MCF 10A (cell line): Measurements from ENCODE around the gene DDX56. TPM values are rescaled to one million over a fixed set of nuclear protein-coding genes. Genes with fewer than 3 reads are reported as not detected.
A peak's percentile ranks its signal among the peaks of the same experiment; 100 is the strongest.

Experiments used
- BruUV-seq: library from RNA; stranded (reverse); fragments of 400-500 nt; replicated peaks from 2 replicates; lab custom pipeline; 2021; lab: Mats Ljungman, UMichigan
- CTCF ChIA-PET: fragments of 300-600 bp; sonication (Branson Sonifier 250); formaldehyde crosslinking; extraction: SDS; loops from one replicate; lab custom pipeline; 2021; ENCODE audit warnings: antibody characterized with exemption, inconsistent platforms; lab: Yijun Ruan, JAX
- POLR2A ChIA-PET: fragments of 300-600, 350-650 bp; sonication (Branson Sonifier 250); formaldehyde crosslinking; extraction: SDS; loops from one replicate; lab custom pipeline; 2020; ENCODE audit warnings: antibody characterized with exemption, inconsistent platforms; lab: Yijun Ruan, JAX
- DNase-seq: peaks from one replicate; pipeline ENCODE4 v3.0.0-alpha.2; 2018; ENCODE audit not compliant: unreplicated experiment
- H3K27ac Mint-ChIP-seq: one replicate; pipeline ENCODE4 v1.8.0; 2022; ENCODE audit warnings: mild to moderate bottlenecking, low read depth, mixed read lengths; ENCODE audit not compliant: unreplicated experiment
- H3K27me3 Mint-ChIP-seq: one replicate; pipeline ENCODE4 v1.8.0; 2022; ENCODE audit warnings: mixed read lengths; ENCODE audit not compliant: insufficient read depth, unreplicated experiment
- H3K36me3 Mint-ChIP-seq: one replicate; pipeline ENCODE4 v1.8.0; 2022; ENCODE audit warnings: mild to moderate bottlenecking, moderate library complexity, mixed read lengths; ENCODE audit not compliant: insufficient read depth, unreplicated experiment
- H3K4me1 Mint-ChIP-seq: one replicate; pipeline ENCODE4 v1.8.0; 2022; ENCODE audit warnings: mixed read lengths; ENCODE audit not compliant: insufficient read depth, unreplicated experiment
- H3K4me3 Mint-ChIP-seq: one replicate; pipeline ENCODE4 v1.8.0; 2022; ENCODE audit warnings: mild to moderate bottlenecking, moderate library complexity, mixed read lengths; ENCODE audit not compliant: unreplicated experiment
- H3K9me3 Mint-ChIP-seq: one replicate; pipeline ENCODE4 v1.8.0; 2022; ENCODE audit warnings: mixed read lengths; ENCODE audit not compliant: unreplicated experiment
- CTCF ChIP-seq: fragments of 200-600 bp; IDR thresholded peaks from one replicate; pipeline ENCODE4 v1.8.0; 2022; ENCODE audit warnings: antibody characterized with exemption, mild to moderate bottlenecking; ENCODE audit not compliant: unreplicated experiment
- intact Hi-C: fragments of 100-400 bp; cut with micrococcal nuclease; formaldehyde crosslinking; loops from 2 replicates; pipeline ENCODE4 v1.14.1; 2022
- total RNA-seq: library from RNA; stranded (reverse); gene quantifications from 2 replicates; pipeline ENCODE4 v1.2.3, GENCODE V29; 2022

DDX56 gene
- total RNA-seq, 1 experiment from 2014 or later: 104 TPM

DNA sequence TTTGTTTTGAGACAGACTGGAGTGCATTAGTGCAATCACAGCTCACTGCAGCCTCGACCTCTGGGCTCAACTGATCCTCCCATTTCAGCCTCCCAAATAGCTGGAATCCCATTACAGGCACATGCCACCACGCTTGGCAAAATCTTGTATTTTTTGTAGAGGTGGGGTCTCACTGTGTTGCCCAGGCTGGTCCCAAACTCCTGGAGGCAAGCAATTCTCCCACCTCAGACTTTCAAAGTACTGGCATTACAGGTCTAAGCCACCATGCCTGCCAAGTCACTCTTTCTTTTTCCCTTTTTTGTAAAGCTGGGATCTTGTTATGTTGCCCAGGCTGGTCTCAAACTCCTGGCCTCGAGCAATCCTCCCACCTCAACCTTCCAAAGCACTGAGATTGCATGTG, 24.3 kb downstream of the DDX56 start:
- Mint-ChIP-seq H3K27ac (no peak overlapping the region), H3K36me3 (no peaks in the 10 kb centered on the region), H3K9me3 (no peaks in the 10 kb centered on the region), H3K27me3 (no peaks in the 10 kb centered on the region), H3K4me1 (peaks cover 11% of the 10 kb centered on the region), H3K4me3 (no peak overlapping the region)
- intact Hi-C loops: loop anchor here (10.0 kb wide), 1 partner anchor 55 kb away; the partner anchor contains the start of gene NUDCD3
- DNase-seq: no peak
- no peak for TF ChIP-seq CTCF
- POLR2A ChIA-PET: interaction anchor here (0.7 to 2.6 kb wide), 5 partner anchors 16 to 59 kb away, joined by 3 to 6 read pairs (median 5); partner anchors contain the start of genes NUDCD3 and OGDH
- CTCF ChIA-PET: interaction anchor here (0.6 to 1.2 kb wide), 4 partner anchors 9 to 18 kb away, joined by 3 to 4 read pairs (median 3); no protein-coding TSS in a partner anchor
- no TSS peak for BruUV-seq

DNA sequence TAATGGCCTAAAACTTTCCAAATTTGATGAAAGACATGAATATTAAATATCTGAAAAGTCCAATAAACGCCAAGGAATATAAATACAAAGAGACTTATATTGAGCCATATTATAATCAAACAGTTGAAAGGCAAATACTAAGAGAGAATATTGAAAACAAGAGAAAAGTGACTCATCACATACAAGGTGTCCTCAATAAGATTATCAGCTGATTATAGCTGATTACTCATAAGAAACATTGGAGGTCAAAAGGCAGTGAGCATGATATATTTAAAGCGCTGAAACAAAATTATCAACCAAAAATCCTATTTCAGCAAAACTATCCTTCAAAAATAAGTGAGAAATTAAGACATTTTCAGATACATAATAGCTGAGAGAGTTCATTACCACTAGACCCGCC, 24.8 kb downstream of the DDX56 start:
- POLR2A ChIA-PET: interaction anchor here (0.6 to 2.6 kb wide), 4 partner anchors 17 to 316 kb away, joined by 3 to 6 read pairs (median 4); partner anchors contain the start of genes NUDCD3 and OGDH
- H3K4me1 Mint-ChIP-seq: peaks cover 16% of the 10 kb centered on the region
- TF ChIP-seq CTCF: no peak
- no TSS peak for BruUV-seq
- no peaks in the 10 kb centered on the region for H3K9me3 Mint-ChIP-seq
- CTCF ChIA-PET: interaction anchor here (0.6 to 1.2 kb wide), 5 partner anchors 9 to 308 kb away, joined by 3 to 6 read pairs (median 3); no protein-coding TSS in a partner anchor
- H3K36me3 Mint-ChIP-seq: no peaks in the 10 kb centered on the region
- no peak for DNase-seq
- intact Hi-C loops: loop anchor here (10.0 kb wide), 1 partner anchor 54 kb away; the partner anchor contains the start of gene NUDCD3
- no peak overlapping the region for H3K4me3 Mint-ChIP-seq
- no peak overlapping the region for H3K27ac Mint-ChIP-seq
- H3K27me3 Mint-ChIP-seq: no peaks in the 10 kb centered on the region

DNA sequence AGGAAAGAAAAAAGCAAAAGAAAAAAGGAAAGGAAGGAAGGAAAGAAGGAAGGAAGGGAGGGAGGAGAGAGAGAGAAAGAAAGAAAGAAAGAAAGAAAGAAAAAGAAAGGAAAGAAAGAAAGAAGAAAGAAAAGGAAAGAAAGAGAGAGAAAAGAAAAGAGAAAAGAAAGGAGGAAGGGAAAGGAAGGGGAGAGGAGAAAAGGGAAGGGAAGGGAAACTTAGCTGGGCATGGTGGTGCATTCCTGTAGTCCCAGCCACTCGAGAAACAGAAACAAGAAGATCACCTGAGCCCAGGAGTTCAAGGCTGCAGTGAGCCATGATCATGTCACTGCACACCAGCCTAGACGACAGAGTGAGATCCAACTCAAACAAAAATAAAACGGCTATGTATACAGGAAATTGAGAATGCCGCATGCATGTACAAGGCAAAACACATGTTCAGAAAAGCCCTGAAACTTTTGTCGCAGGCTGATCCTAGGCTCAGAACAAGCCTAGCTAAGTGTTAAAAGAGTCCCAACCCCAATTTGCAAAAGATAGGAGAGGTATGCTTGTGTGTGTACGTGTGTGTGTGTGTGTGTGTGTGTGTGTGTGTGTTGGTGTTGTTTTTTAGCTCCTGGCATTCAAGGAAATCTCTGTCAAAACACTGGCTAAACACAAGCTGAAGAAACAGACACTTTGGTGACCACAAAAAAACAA, 26.0 kb downstream of the DDX56 start:
- Mint-ChIP-seq H3K4me1 (peaks cover 27% of the 10 kb centered on the region), H3K36me3 (no peaks in the 10 kb centered on the region), H3K27me3 (no peaks in the 10 kb centered on the region), H3K27ac (no peak overlapping the region), H3K9me3 (no peaks in the 10 kb centered on the region), H3K4me3 (no peak overlapping the region)
- BruUV-seq: no TSS peak
- POLR2A ChIA-PET: interaction anchor here (0.6 to 2.6 kb wide), 5 partner anchors 18 to 59 kb away, joined by 3 to 6 read pairs (median 3); partner anchors contain the start of genes DDX56 and OGDH
- CTCF ChIA-PET: interaction anchor here (0.5 to 1.1 kb wide), 3 partner anchors 18 to 307 kb away, joined by 3 to 6 read pairs (median 3); no protein-coding TSS in a partner anchor
- peak; percentile 24 for DNase-seq
- TF ChIP-seq CTCF: no peak
- intact Hi-C loops: loop anchor here (10.0 kb wide), 1 partner anchor 53 kb away; the partner anchor contains the start of gene NUDCD3
